Hepatocyte (in vitro differentiated cells): Measurements from ENCODE around the gene APOA4. TPM values are rescaled to one million over a fixed set of nuclear protein-coding genes. Genes with fewer than 3 reads are reported as not detected.

Source experiments
- DNase-seq: peaks from one replicate; pipeline ENCODE4 v3.0.0-alpha.2; 2016; ENCODE audit warnings: low spot score
- H2AFZ ChIP-seq: fragments of 200-600 bp; sonication (generic); 2 replicates; pipeline ENCODE4 v1.6.0; 2016; ENCODE audit warnings: antibody characterized with exemption, mild to moderate bottlenecking
- H3K27ac ChIP-seq: fragments of 200-600 bp; sonication (generic); 2 replicates; pipeline ENCODE4 v1.5.1; 2016; ENCODE audit warnings: mild to moderate bottlenecking
- H3K27me3 ChIP-seq: fragments of 200-600 bp; sonication (generic); 2 replicates; pipeline ENCODE4 v1.6.1; 2016
- H3K36me3 ChIP-seq: fragments of 200-600 bp; sonication (generic); replicated peaks from 2 replicates; pipeline ENCODE4 v1.5.1; 2016; ENCODE audit warnings: low read depth; ENCODE audit not compliant: insufficient read depth
- H3K4me1 ChIP-seq: fragments of 200-600 bp; sonication (generic); 2 replicates; pipeline ENCODE4 v1.5.1; 2016; ENCODE audit warnings: mild to moderate bottlenecking, moderate library complexity; ENCODE audit not compliant: insufficient read depth
- H3K4me2 ChIP-seq: fragments of 200-600 bp; sonication (generic); 2 replicates; pipeline ENCODE4 v1.6.0; 2016
- H3K4me3 ChIP-seq: fragments of 200-600 bp; sonication (generic); 2 replicates; pipeline ENCODE4 v1.5.1; 2016; ENCODE audit warnings: mild to moderate bottlenecking
- H3K79me2 ChIP-seq: fragments of 200-600 bp; sonication (generic); 2 replicates; pipeline ENCODE4 v1.6.0; 2017; ENCODE audit warnings: mild to moderate bottlenecking
- H3K9me2 ChIP-seq: fragments of 200-600 bp; sonication (generic); replicated peaks from 2 replicates; pipeline ENCODE4 v1.6.0; 2017; ENCODE audit warnings: mild to moderate bottlenecking; ENCODE audit not compliant: insufficient read depth
- H3K9me3 ChIP-seq: fragments of 200-600 bp; sonication (generic); 2 replicates; pipeline ENCODE4 v1.5.1; 2016; ENCODE audit warnings: low read depth, mild to moderate bottlenecking
- H4K20me1 ChIP-seq: fragments of 200-600 bp; sonication (generic); 2 replicates; pipeline ENCODE4 v1.6.0; 2016; ENCODE audit warnings: mild to moderate bottlenecking; ENCODE audit not compliant: insufficient read depth, poor library complexity, severe bottlenecking
- EZH2 ChIP-seq: fragments of 200-600 bp; sonication (generic); IDR thresholded peaks from 2 replicates; pipeline ENCODE4 v1.6.1; 2016; ENCODE audit warnings: antibody characterized with exemption, mild to moderate bottlenecking, borderline replicate concordance
- EZH2phosphoT487 ChIP-seq: fragments of 200-600 bp; sonication (generic); IDR thresholded peaks from one replicate; pipeline ENCODE4 v1.6.1; 2018; ENCODE audit warnings: antibody characterized with exemption, mild to moderate bottlenecking, low read depth, moderate library complexity; ENCODE audit not compliant: unreplicated experiment, severe bottlenecking
- WGBS: methylation state at CpG from one replicate; pipeline ENCODE4 v1.1.6; 2016; ENCODE audit warnings: low lambda C conversion rate; ENCODE audit errors: missing lambda C conversion rate; 5-methylcytosine and 5-hydroxymethylcytosine counted together
- polyA plus RNA-seq: library from polyadenylated mRNA; unstranded; fragments of >200 nt; fragmentation: Nextera tagmentation; extraction: Ambion mirVana; gene quantifications from 2 replicates; pipeline ENCODE4 v1.2.1, GENCODE V29; 2016
- total RNA-seq: library from RNA; depleted of rRNA; stranded (reverse); fragments of >200 nt; gene quantifications from 2 replicates; pipeline ENCODE4 v1.2.3, GENCODE V29; 2014
- TF ChIP-seq, protein P1 (sequence below): fragments of 200-600 bp; sonication (generic); IDR thresholded peaks from 2 replicates; pipeline ENCODE4 v1.5.1; 2016; ENCODE audit warnings: antibody characterized with exemption, mild to moderate bottlenecking; ENCODE audit not compliant: poor library complexity

The APOA4 gene
- total and polyA plus RNA-seq, 2 experiments from 2014 or later, result 810 to 1,133 TPM

DNA sequence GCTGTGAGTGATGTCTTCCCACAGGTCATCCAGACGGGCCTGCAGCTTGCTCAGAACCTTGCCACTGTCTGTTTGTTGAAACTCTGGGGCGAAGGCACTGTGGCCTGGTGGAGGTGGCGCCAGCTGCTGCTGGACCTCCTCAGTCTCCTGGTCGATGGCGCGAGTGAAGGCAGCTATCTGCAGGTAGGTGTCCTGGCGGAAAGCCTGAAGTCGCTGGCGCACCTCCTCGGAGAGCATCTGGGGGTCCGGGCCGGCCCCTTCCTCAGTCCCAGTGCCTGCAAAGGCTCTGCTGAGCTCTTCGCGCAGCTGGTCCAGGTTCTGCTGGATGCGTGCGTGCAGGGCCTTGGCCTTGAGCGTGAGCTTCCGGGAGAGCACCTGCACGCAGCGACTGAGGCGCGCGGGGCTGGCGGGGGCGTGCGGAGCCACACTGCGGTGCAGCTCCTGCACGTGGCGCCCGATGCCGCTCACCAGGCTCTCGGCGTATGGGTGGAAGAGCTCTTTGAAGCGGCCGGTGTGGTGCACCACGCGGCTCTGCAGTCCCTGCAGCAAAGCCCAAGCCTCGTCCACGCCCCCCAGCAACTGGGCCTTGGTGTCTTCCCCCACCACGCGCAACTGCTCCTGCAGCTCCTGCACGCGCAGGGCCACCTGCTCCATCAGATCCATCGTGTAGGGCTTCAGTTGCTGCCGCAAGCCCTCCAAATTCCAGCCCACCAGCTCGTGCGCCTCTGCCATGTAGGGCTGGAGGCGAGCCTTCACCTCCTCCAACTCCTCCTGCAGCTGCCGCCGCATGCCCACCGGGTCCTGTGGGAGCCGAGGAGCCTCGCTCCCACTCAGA lies 32.7 kb downstream of the APOA4 start:
- H3K4me3 ChIP-seq, result no peak overlapping the region
- H3K9me2 ChIP-seq, result no peaks in the 10 kb centered on the region
- no peaks in the 10 kb centered on the region for H3K36me3 ChIP-seq
- peaks cover 16% of the 10 kb centered on the region for H3K79me2 ChIP-seq
- no peak overlapping the region for H2AFZ ChIP-seq
- H3K4me2 ChIP-seq, result no peak overlapping the region
- H4K20me1 ChIP-seq, result no peaks in the 10 kb centered on the region
- H3K4me1 ChIP-seq, result peaks cover 12% of the 10 kb centered on the region
- no peaks in the 10 kb centered on the region for H3K9me3 ChIP-seq
- H3K27me3 ChIP-seq, result no peaks in the 10 kb centered on the region
- no peak for DNase-seq
- H3K27ac ChIP-seq, result no peak overlapping the region
- TF ChIP-seq EZH2phosphoT487 (no peak), EZH2 (no peak)
- TF ChIP-seq, protein P1, sequence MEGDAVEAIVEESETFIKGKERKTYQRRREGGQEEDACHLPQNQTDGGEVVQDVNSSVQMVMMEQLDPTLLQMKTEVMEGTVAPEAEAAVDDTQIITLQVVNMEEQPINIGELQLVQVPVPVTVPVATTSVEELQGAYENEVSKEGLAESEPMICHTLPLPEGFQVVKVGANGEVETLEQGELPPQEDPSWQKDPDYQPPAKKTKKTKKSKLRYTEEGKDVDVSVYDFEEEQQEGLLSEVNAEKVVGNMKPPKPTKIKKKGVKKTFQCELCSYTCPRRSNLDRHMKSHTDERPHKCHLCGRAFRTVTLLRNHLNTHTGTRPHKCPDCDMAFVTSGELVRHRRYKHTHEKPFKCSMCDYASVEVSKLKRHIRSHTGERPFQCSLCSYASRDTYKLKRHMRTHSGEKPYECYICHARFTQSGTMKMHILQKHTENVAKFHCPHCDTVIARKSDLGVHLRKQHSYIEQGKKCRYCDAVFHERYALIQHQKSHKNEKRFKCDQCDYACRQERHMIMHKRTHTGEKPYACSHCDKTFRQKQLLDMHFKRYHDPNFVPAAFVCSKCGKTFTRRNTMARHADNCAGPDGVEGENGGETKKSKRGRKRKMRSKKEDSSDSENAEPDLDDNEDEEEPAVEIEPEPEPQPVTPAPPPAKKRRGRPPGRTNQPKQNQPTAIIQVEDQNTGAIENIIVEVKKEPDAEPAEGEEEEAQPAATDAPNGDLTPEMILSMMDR, result no peak
- 95% methylated on average over 53 of the region's 53 CpGs for WGBS

DNA sequence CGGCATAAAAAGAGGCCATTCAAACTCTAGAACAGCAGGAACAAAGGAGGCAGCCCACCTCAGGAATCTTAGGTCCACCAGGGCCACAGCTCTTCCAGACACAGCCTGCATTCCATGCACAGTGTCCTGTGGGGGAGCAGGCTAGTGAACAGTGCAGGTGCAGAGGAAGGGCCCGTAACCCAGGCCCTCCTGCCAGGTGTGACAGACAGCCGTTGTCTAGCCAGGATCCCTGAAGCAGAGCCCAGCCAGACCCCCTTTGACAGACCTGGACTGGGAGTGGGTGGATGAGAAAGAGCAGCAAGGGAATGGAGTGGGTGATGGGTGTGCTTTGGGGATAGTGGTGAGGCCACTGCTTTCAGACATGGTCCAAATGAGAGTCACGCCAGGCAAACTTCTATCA lies 34.1 kb downstream of the APOA4 start:
- no peaks in the 10 kb centered on the region for H3K9me2 ChIP-seq
- no peak overlapping the region for H3K4me3 ChIP-seq

GRCh38 chr11:116788534-116788933 lies 34.6 kb downstream of the APOA4 start:
- peak overlapping the region; percentile 53 for H2AFZ ChIP-seq
- H3K4me3 ChIP-seq, result peak overlapping the region; percentile 31
- H3K27ac ChIP-seq, result peak overlapping the region; percentile 92
- WGBS, result 57% methylated on average over 4 of the region's 4 CpGs
- DNase-seq, result no peak
- no peaks in the 10 kb centered on the region for H3K9me2 ChIP-seq
- H3K27me3 ChIP-seq, result no peaks in the 10 kb centered on the region
- H3K79me2 ChIP-seq, result peaks cover 16% of the 10 kb centered on the region
- H3K36me3 ChIP-seq, result no peaks in the 10 kb centered on the region
- no peaks in the 10 kb centered on the region for H3K9me3 ChIP-seq
- peak overlapping the region; percentile 90 for H3K4me2 ChIP-seq
- no peaks in the 10 kb centered on the region for H4K20me1 ChIP-seq
- H3K4me1 ChIP-seq, result peaks cover 12% of the 10 kb centered on the region
- TF ChIP-seq, protein P1, result no peak
- TF ChIP-seq EZH2phosphoT487 (no peak), EZH2 (no peak)

More for the DNA sequence above, 34.1 kb downstream of the APOA4 start:
- H3K79me2 ChIP-seq, result peaks cover 16% of the 10 kb centered on the region
- peak overlapping the region; percentile 92 for H3K27ac ChIP-seq
- no peak for DNase-seq
- no peaks in the 10 kb centered on the region for H4K20me1 ChIP-seq
- H3K4me1 ChIP-seq, result peaks cover 12% of the 10 kb centered on the region
- no peaks in the 10 kb centered on the region for H3K27me3 ChIP-seq
- H3K36me3 ChIP-seq, result no peaks in the 10 kb centered on the region
- no peaks in the 10 kb centered on the region for H3K9me3 ChIP-seq
- H3K4me2 ChIP-seq, result peak overlapping the region; percentile 90
- TF ChIP-seq, protein P1, result no peak
- TF ChIP-seq EZH2phosphoT487 (no peak), EZH2 (no peak)
- 89% methylated on average over 4 of the region's 4 CpGs for WGBS
- H2AFZ ChIP-seq, result no peak overlapping the region
